Activated T-cell treated with anti-CD3 and anti-CD28 coated beads, Interleukin-2, amount 50 U/mL, for 72 hours (primary cell): ENCODE results near the gene BAG3. TPM values are rescaled to one million over a fixed set of nuclear protein-coding genes. Genes with fewer than 3 reads are reported as not detected.

Source experiments
- ATAC-seq, 2 donors: fragments of 150-1000 bp; cut with Tn5 transposase; replicated peaks in 1 of 2; 2 replicates each; pipeline ENCODE4 v1.10.0; 2021; ENCODE audit warnings: moderate library complexity in 2 of 2, mild to moderate bottlenecking in 1 of 2
- DNase-seq, 2 donors: peaks; one replicate each; pipeline ENCODE4 v3.0.0; 2021 to 2022; ENCODE audit warnings: mixed read lengths in 1 of 2
- H3K27ac Mint-ChIP-seq: one replicate; pipeline ENCODE4 v1.8.0; 2022; ENCODE audit warnings: mild to moderate bottlenecking, moderate library complexity, mixed read lengths
- H3K27me3 Mint-ChIP-seq: one replicate; pipeline ENCODE4 v1.8.0; 2022; ENCODE audit warnings: low read depth, mixed read lengths
- H3K36me3 Mint-ChIP-seq, 2 donors: one replicate each; pipeline ENCODE4 v1.8.0; 2022; ENCODE audit warnings: mixed read lengths in 2 of 2, mild to moderate bottlenecking in 1 of 2; ENCODE audit not compliant: insufficient read depth in 2 of 2
- H3K4me1 Mint-ChIP-seq: one replicate; pipeline ENCODE4 v1.8.0; 2022; ENCODE audit warnings: low read depth, mixed read lengths
- H3K4me3 Mint-ChIP-seq, 2 donors: one replicate each; pipeline ENCODE4 v1.8.0; 2022; ENCODE audit warnings: mild to moderate bottlenecking in 2 of 2, mixed read lengths in 2 of 2, moderate library complexity in 2 of 2
- H3K9me3 Mint-ChIP-seq, 2 donors: one replicate each; pipeline ENCODE4 v1.8.0; 2022; ENCODE audit warnings: mixed read lengths in 2 of 2
- total RNA-seq, 2 donors: library from RNA; stranded (reverse); gene quantifications; one replicate each; pipeline ENCODE4 v1.2.3, GENCODE V29; 2022

The BAG3 gene
- total RNA-seq, 2 donors from 2014 or later = 16.4 to 22.1 TPM

- Mint-ChIP-seq H3K27ac (no peak overlapping the region), H3K27me3 (no peaks in the 10 kb centered on the region), H3K36me3 (peaks cover 4% of the 10 kb centered on the region in 2 donors), H3K4me1 (peaks cover 30% of the 10 kb centered on the region), H3K9me3 (no peaks in the 10 kb centered on the region), H3K4me3 (no peak overlapping the region)
- ATAC-seq = no peak
- DNase-seq = no peak
Measured at GRCh38 chr10:119723161-119723560, 72.0 kb downstream of the BAG3 start.

GRCh38 chr10:119723624-119724023 lies 72.4 kb downstream of the BAG3 start:
- Mint-ChIP-seq H3K9me3 (no peaks in the 10 kb centered on the region), H3K36me3 (peaks cover 4% of the 10 kb centered on the region in 2 donors), H3K27ac (no peak overlapping the region), H3K4me3 (no peak overlapping the region), H3K4me1 (peaks cover 34% of the 10 kb centered on the region), H3K27me3 (no peaks in the 10 kb centered on the region)
- DNase-seq = no peak
- ATAC-seq = no peak

GRCh38 chr10:119724593-119725516 lies 73.7 kb downstream of the BAG3 start:
- Mint-ChIP-seq H3K4me1 (peaks cover 47% of the 10 kb centered on the region), H3K9me3 (no peaks in the 10 kb centered on the region), H3K27me3 (no peaks in the 10 kb centered on the region), H3K36me3 (peaks cover 4% of the 10 kb centered on the region in 2 donors), H3K27ac (no peak overlapping the region), H3K4me3 (peak overlapping the region; percentile 79 to 88)
- no peak for DNase-seq
- no peak for ATAC-seq

- H3K36me3 Mint-ChIP-seq = peaks cover 4 to 7% of the 10 kb centered on the region in 2 donors
- no peak for ATAC-seq
- no peaks in the 10 kb centered on the region for H3K9me3 Mint-ChIP-seq
- no peak for DNase-seq
- peak overlapping the region; percentile 79 to 88 for H3K4me3 Mint-ChIP-seq
- no peak overlapping the region for H3K27ac Mint-ChIP-seq
- no peaks in the 10 kb centered on the region for H3K27me3 Mint-ChIP-seq
- peaks cover 51% of the 10 kb centered on the region for H3K4me1 Mint-ChIP-seq
Measured at GRCh38 chr10:119725517-119725827, 74.3 kb downstream of the BAG3 start.

GRCh38 chr10:119725828-119726675 lies 74.9 kb downstream of the BAG3 start, which contains the start of gene INPP5F:
Gene INPP5F, plus strand, starts transcription at chr10:119726050. Its CDS starts 213 bp downstream, at chr10:119726263.
- peak within 1 kb of the TSS; percentile 88 to 94 for H3K4me3 Mint-ChIP-seq
- no peaks in the 10 kb centered on the region for H3K27me3 Mint-ChIP-seq
- H3K4me1 Mint-ChIP-seq = peaks cover 51% of the 10 kb centered on the region

GRCh38 chr10:119726676-119727261 lies 75.6 kb downstream of the BAG3 start:
- no peak for ATAC-seq
- Mint-ChIP-seq H3K9me3 (no peaks in the 10 kb centered on the region), H3K27ac (peak overlapping the region; percentile 74), H3K27me3 (no peaks in the 10 kb centered on the region), H3K36me3 (peaks cover 4 to 14% of the 10 kb centered on the region in 2 donors), H3K4me3 (peak overlapping the region; percentile 88 to 94), H3K4me1 (peaks cover 51% of the 10 kb centered on the region)
- DNase-seq = no peak

More at GRCh38 chr10:119725828-119726675, 74.9 kb downstream of the BAG3 start, which contains the start of gene INPP5F:
- Mint-ChIP-seq H3K27ac (peak within 1 kb of the TSS; percentile 74), H3K36me3 (peaks cover 4 to 13% of the 10 kb centered on the region in 2 donors), H3K9me3 (no peaks in the 10 kb centered on the region)
- DNase-seq = peak; percentile 99
- peak; percentile 91 to 93 for ATAC-seq

Other genes starting within 250 kb of the BAG3 start
- gene RGS10, start 108.7 kb upstream of the BAG3 start, total RNA-seq = 100 to 1,000 TPM; 161 to 208 TPM
- gene TIAL1, start 54.4 kb upstream of the BAG3 start, total RNA-seq = 100 to 1,000 TPM; 201 to 224 TPM
- gene INPP5F, start 74.7 kb downstream of the BAG3 start, total RNA-seq = 10 to 100 TPM; 12.9 to 15.0 TPM
- 10 to 100 TPM; 90.8 to 99.2 TPM for gene MCMBP, start 221.5 kb downstream of the BAG3 start, total RNA-seq
- gene SEC23IP, start 241.3 kb downstream of the BAG3 start, total RNA-seq = 10 to 100 TPM; 47.8 to 57.9 TPM